ENCODE measurements around the gene ZIC4. TPM values are rescaled to one million over a fixed set of nuclear protein-coding genes. Genes with fewer than 3 reads are reported as not detected.

ZIC4 gene
- total RNA-seq, 2 experiments from 2014 or later = not detected

DNA sequence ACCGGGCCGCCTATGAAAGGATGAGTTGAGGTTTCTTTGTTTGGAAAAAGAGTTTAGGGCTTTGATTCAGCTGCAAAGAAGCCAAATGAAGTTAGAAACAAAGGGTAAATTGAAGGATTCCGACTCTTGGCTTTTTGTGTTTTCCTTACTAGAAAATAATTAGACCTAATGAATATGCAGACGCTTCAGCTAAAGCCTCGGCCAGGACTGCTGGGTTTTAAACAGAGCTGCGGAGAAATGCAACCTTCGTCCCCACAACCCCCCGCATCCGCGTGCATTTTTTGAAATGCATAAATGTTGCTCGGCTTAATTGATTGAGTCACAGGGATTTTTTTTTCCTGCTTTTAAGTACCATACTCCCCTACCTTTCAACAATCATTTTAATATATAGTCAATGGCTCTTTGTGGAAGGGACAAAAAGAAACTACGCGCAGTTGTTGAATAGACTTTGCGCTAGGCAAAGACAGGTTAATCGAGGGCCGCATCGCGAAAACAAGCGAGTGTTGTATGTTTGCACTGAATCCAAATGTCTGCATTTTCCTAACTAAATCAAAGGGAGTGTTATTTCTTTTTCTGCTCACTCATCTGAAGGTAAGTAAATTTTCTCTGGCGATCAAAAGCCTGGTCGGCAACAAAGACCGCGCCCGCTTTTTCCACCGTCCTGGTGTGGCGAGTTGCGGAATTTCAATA lies 1.3 kb upstream of the ZIC4 start:
- peaks cover 80% of the 10 kb centered on the region for H3K27me3 Mint-ChIP-seq
- peaks cover 5% of the 10 kb centered on the region for H3K4me1 Mint-ChIP-seq
- H3K27ac Mint-ChIP-seq = peak overlapping the region; percentile 40
- DNase-seq (no peak), ATAC-seq (no peak)
- peaks cover 13% of the 10 kb centered on the region for H3K36me3 Mint-ChIP-seq
- H3K4me3 Mint-ChIP-seq = no peak overlapping the region
- CTCF ChIA-PET = no interaction called here
- peaks cover 7% of the 10 kb centered on the region for H3K9me3 Mint-ChIP-seq (ENCODE audit: low read depth)

DNA sequence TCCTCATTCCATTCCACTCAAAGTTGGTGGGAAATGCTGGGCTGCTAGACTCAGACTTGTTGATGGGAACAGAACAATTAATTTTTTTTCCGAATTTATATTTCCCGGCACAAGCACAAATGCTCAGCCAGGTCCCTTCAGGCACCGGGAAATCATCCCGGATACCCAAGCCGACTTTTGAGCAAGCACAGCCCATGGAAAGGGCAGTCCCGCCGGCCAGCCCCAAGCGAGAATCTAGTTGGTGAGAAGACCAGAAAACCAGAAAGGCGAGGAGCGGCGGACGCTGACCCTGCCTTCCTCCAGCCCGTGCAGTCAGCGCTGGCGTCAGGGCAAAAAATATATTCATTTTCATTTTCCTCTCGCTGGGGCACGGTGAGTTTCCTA lies 763 bp upstream of the ZIC4 start:
- Mint-ChIP-seq H3K9me3 (ENCODE audit: low read depth) (peaks cover 7% of the 10 kb centered on the region), H3K27me3 (peaks cover 79% of the 10 kb centered on the region), H3K4me3 (no peak overlapping the region), H3K27ac (no peak overlapping the region), H3K36me3 (peaks cover 13% of the 10 kb centered on the region), H3K4me1 (peaks cover 5% of the 10 kb centered on the region)
- DNase-seq (no peak), ATAC-seq (no peak)
- CTCF ChIA-PET = no interaction called here

DNA sequence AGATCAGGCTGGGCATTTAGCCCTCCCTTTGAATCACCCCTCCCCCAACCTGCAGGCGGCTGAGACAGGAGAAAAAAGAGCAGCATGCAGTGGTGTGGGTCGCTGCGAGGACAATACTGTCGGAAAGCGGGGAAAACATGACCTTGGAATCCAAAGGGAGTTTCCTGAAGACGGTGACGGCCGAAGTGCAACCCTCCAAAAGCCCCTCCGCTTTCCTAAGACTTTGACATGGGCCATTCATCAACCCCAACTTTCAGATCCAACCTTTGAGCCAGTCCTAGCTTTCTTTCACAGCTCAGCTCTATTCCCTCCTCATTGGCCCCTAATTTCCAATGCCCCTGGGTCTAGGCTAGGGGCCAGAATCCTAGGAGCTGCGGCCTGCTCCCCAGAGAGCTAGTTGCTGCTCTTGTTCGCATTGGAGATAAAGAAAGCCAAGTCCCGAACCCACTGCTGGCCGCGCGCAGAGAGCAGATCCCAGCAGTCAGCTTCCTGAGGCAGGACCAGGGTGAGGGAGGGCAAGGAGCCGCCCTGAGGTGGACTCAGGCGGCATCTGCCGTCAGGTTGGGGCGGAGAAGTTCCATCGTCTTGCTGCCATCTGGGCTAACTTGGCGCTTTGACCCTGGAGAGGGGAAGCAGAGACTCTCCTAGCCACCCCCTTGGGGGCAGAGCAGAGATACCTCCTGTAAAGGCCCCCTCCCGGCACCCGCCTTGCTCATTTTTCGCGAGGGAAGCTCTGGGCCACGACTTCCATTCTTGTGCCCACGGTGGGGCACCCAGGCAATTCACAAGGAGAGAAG lies 914 bp downstream of the ZIC4 start:
- Mint-ChIP-seq H3K27me3 (peaks cover 74% of the 10 kb centered on the region), H3K36me3 (peaks cover 9% of the 10 kb centered on the region), H3K9me3 (ENCODE audit: low read depth) (peaks cover 4% of the 10 kb centered on the region), H3K27ac (no peak overlapping the region), H3K4me1 (no peaks in the 10 kb centered on the region), H3K4me3 (no peak overlapping the region)
- ATAC-seq (no peak), DNase-seq (no peak)
- CTCF ChIA-PET = no interaction called here

DNA sequence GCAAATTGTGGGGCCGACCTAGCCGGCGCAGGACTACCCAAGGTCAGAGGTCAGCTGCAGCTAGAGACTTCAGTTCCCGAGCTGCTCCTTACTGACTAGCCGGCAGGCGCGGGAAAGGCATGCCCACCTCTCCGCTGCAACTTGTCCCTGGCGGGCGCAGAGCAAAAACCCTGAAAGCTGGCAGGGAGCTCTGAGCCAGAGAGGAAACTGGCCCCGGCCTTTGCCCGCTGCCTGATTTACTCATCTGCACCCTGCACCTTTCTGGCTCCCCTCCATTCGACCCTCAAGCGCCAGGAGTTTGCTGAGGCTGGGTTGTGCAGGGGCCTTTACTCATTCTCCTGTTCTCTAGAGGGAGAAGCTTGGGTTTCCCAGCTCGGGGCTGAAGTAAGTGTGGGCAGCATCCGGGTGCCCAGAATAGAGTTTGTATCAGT lies 1.5 kb downstream of the ZIC4 start:
- Mint-ChIP-seq H3K27ac (no peak overlapping the region), H3K4me1 (no peaks in the 10 kb centered on the region), H3K4me3 (no peak overlapping the region), H3K36me3 (peaks cover 9% of the 10 kb centered on the region), H3K27me3 (peaks cover 78% of the 10 kb centered on the region), H3K9me3 (ENCODE audit: low read depth) (peaks cover 4% of the 10 kb centered on the region)
- CTCF ChIA-PET = no interaction called here
- DNase-seq = no peak
- ATAC-seq = no peak

DNA sequence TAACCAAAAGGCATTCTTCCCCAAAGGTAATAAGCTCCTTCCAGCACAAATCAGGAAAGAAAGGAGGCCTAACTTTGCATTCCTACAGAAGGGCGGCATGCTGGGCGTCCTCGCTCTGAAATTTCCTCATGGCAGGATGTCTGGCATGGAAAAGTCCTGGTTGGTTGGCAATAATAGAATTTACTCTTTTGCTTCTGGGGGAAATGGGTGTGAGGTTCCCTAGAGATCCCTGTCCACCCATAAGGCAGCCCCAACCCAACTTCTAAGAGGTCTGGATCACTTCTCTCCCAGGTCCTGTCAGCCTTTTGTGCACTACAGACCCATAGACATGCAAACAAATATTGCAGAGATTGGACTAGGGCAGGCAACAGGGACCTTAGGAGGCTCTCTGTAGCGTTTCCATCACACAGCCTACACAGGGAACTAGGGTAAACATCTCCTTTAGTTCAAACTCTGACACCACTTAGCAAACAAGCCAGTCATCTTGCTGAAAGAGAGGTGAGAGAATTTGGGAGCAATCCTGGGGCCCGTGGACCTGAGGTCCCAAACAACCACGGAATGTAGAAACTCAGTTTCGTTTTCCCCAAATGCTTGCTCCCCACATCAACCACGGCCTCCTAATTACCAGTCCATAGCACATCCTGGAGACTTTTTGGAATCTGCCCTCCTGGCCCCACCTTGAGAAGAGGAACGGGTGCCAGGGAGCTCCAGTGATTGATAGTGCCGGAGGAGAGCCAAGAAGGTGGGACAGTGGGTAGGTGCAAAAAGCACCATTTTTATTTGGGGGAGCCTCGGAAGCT lies 2.1 kb downstream of the ZIC4 start:
- H3K4me3 Mint-ChIP-seq = no peak overlapping the region
- peaks cover 4% of the 10 kb centered on the region for H3K9me3 Mint-ChIP-seq (ENCODE audit: low read depth)
- no peak for ATAC-seq
- H3K27ac Mint-ChIP-seq = no peak overlapping the region
- DNase-seq = no peak
- H3K36me3 Mint-ChIP-seq = peaks cover 9% of the 10 kb centered on the region
- CTCF ChIA-PET = interaction anchor here (0.6 kb wide), 1 partner anchor 469 kb away, joined by 3 read pairs; no protein-coding TSS in a partner anchor
- peaks cover 80% of the 10 kb centered on the region for H3K27me3 Mint-ChIP-seq
- no peaks in the 10 kb centered on the region for H3K4me1 Mint-ChIP-seq

DNA sequence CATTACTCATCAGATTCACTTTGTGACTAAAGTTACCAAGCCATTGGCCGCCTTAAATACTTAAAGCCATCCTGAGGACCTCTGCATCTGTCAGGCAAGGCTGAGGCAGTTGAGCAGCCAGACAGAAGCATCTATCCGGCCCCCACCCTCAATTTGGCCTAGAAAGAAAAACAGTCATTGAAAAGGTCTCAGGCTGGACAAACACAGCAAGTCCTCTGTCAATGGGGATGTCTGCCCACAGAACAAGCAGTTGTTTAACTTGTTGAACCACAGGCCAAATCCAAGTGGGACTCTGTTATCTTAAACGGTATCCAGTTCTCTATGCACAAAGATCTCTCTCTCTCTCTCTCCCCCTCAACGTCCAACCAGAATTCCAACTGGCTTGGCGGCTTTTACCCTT lies 2.8 kb downstream of the ZIC4 start:
- Mint-ChIP-seq H3K9me3 (ENCODE audit: low read depth) (peaks cover 4% of the 10 kb centered on the region), H3K27me3 (peaks cover 78% of the 10 kb centered on the region), H3K27ac (no peak overlapping the region), H3K36me3 (peaks cover 7% of the 10 kb centered on the region), H3K4me1 (no peaks in the 10 kb centered on the region), H3K4me3 (no peak overlapping the region)
- CTCF ChIA-PET = interaction anchor here (0.6 kb wide), 1 partner anchor 468 kb away, joined by 3 read pairs; no protein-coding TSS in a partner anchor
- ATAC-seq (no peak), DNase-seq (no peak)

DNA sequence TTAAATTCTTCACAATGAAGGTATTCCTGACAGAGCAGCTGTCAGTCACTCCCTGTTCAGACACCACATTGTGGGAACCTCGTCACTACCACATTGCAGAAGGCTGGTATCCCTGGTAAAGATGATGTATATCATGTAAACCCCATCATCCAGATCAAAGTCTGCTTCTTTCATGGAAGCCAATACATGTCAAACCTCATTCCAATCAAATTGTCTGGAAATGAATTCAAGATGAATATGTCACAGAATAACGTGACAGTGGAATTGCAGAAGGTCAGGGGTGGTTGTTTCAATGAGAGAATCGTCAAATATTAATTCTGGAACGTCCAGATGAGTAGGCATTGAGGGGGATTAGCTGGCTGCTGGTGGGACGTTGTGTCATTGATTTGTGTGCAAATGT lies 4.2 kb downstream of the ZIC4 start:
- Mint-ChIP-seq H3K9me3 (ENCODE audit: low read depth) (no peaks in the 10 kb centered on the region), H3K4me3 (no peak overlapping the region), H3K4me1 (no peaks in the 10 kb centered on the region), H3K27ac (no peak overlapping the region), H3K27me3 (peaks cover 80% of the 10 kb centered on the region), H3K36me3 (no peaks in the 10 kb centered on the region)
- no peak for ATAC-seq
- no peak for DNase-seq
- CTCF ChIA-PET = no interaction called here

DNA sequence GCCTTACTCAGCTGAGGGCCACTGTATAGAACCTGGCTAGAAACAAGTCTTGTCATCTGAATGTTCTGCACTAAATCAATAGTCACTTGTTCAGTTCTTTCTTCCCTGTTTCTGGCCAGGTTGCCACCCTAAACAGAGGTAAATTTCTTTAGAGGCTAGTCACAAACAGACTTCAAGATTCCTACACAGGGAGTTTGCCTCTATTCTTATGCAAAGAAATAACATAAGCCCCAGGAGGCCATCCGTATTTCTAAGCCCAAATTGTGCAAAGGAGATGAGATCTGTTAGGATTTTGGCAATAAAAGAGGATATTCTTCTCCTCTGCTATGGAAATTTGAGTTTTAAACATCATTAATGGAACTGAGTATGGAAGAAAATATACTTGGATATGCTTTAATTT lies 4.9 kb downstream of the ZIC4 start:
- H3K36me3 Mint-ChIP-seq = no peaks in the 10 kb centered on the region
- H3K4me1 Mint-ChIP-seq = no peaks in the 10 kb centered on the region
- H3K9me3 Mint-ChIP-seq (ENCODE audit: low read depth) = no peaks in the 10 kb centered on the region
- no peak for ATAC-seq
- H3K4me3 Mint-ChIP-seq = no peak overlapping the region
- no peak for DNase-seq
- peaks cover 76% of the 10 kb centered on the region for H3K27me3 Mint-ChIP-seq
- H3K27ac Mint-ChIP-seq = no peak overlapping the region
- CTCF ChIA-PET = no interaction called here

DNA sequence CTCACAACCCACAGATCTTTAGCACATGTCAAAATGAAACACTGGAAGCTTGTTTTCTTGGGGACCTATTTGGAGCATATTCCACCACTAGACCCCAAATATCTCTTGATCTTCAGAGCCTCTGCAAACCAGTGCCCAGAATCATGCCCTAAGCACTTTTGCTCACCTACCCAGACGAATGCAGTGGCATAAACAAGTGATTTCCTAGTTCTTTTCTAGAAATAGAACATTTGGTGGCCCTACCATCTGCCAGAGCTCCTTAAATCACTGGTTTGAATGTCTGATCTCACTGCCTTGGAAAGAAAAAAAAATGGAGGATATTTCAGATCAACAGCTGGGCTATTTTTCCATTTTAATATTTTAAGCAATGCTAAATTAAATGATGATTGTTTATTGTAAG lies 5.3 kb downstream of the ZIC4 start:
- Mint-ChIP-seq H3K27me3 (peaks cover 73% of the 10 kb centered on the region), H3K9me3 (ENCODE audit: low read depth) (no peaks in the 10 kb centered on the region), H3K27ac (no peak overlapping the region), H3K4me3 (no peak overlapping the region), H3K36me3 (no peaks in the 10 kb centered on the region), H3K4me1 (no peaks in the 10 kb centered on the region)
- DNase-seq (no peak), ATAC-seq (no peak)
- CTCF ChIA-PET = no interaction called here

DNA sequence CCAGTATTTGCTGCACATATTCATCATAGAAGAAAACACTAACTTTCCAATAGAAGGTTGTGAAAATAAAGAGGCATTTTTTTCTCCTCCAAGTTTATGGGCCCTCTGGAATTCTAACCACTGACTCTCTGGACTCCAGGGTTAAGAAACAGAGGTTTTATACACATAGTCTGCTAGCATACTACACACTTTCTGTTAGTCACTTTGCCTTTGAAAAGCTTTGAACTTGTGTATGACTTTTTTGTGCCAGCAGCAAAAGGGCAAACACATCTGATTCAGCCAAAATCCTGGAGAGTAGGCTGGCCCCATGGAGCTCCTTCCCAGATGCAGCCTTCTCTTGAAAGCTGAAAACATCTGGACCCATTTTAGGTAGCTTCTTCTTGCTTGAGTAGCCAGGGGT lies 6.2 kb downstream of the ZIC4 start:
- H3K36me3 Mint-ChIP-seq = no peaks in the 10 kb centered on the region
- CTCF ChIA-PET = no interaction called here
- DNase-seq (no peak), ATAC-seq (no peak)
- no peak overlapping the region for H3K4me3 Mint-ChIP-seq
- no peaks in the 10 kb centered on the region for H3K9me3 Mint-ChIP-seq (ENCODE audit: low read depth)
- H3K27me3 Mint-ChIP-seq = peaks cover 74% of the 10 kb centered on the region
- H3K27ac Mint-ChIP-seq = no peak overlapping the region
- H3K4me1 Mint-ChIP-seq = no peaks in the 10 kb centered on the region

DNA sequence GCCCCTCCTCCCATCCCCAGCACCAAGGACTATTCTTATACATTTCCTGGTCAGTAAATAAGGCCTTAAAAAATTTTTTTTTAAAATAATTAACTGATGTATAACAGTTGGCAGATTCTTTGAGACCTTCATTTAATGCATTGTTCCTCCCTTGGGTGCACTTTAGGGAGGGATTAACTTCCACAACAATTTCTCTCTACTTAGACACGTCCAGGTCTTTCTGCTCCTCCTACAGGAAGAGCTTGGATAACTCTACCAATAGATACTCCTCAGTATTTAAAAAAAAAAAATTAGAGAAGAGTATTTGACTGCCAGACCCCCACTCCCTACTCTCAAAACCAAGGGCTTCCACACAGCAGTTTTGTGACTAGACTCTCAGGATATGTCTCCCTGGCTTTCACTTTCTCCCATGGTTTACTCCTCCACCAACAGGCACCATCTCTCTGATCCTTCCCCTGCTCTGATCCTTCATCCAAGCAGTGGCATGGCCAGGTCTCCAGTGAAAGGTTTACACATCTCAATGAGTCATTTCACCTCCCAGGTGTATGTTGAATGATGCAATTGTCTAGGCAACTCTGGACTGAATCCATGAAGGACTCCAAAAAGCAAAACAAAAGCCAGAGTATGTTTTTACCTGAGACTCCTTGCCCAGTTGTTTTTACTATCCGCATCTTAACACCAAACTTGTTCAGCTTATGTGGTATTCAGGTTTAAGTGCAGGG lies 7.4 kb downstream of the ZIC4 start:
- Mint-ChIP-seq H3K9me3 (ENCODE audit: low read depth) (no peaks in the 10 kb centered on the region), H3K4me3 (no peak overlapping the region), H3K27ac (no peak overlapping the region), H3K36me3 (peaks cover under 1% of the 10 kb centered on the region), H3K27me3 (peaks cover 75% of the 10 kb centered on the region), H3K4me1 (no peaks in the 10 kb centered on the region)
- no peak for DNase-seq
- no peak for ATAC-seq
- CTCF ChIA-PET = no interaction called here

DNA sequence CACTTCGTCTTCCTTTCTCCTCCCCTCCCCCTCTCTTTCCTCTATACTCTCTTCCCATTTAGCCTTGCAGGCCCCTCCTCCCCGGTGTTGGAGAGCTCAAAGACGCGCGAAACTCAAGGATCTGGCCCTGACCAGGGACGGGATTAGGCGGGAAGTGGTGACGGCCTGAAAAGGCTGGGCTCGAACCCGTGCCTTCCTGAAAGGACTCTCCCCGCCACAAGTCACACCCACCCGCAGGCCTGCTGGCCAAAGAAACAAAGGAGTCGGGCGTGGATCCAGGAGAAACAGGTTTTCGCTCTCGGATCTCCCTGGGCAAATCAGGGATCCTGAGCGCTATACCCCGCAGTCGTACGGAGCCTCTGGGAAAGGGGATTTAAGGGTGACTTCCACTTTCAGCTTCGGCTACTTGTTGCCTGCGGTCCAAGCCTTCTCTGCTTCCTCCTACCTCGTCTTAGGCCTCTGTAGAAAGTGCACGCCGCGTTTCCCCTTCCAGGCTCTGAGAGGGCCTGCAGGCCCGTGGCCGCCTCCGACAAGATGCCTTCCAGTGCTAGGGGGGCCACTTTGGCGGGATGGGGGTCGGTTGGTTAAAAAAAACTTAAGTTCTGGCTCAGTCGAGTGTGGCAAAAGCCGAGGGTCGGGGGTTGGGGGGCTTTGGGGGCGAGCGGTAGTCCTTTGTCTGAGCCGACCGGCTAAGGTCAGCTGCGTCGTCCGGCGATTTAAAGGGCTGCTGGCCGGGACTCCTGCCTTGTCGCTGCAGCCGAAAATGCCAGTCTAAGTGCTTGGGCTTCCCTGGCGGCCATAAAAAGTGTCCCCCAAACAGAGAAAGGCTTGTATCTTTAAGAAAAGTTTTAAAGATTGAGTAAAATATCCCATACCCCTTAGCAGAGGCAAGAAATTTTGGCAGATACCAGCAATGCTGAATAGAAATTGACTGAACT lies 8.2 kb downstream of the ZIC4 start:
- DNase-seq = no peak
- Mint-ChIP-seq H3K27ac (no peak overlapping the region), H3K9me3 (ENCODE audit: low read depth) (no peaks in the 10 kb centered on the region), H3K4me1 (no peaks in the 10 kb centered on the region), H3K4me3 (no peak overlapping the region), H3K36me3 (peaks cover 3% of the 10 kb centered on the region), H3K27me3 (peaks cover 73% of the 10 kb centered on the region)
- ATAC-seq = no peak
- CTCF ChIA-PET = no interaction called here

Measured in activated CD8-positive, alpha-beta memory T cell treated with anti-CD3 and anti-CD28 coated beads, Interleukin-2, amount 10 ng/mL, durations not matched to agents 7 days and 5 days (primary cell).